Panc1 (cell line): ENCODE measurements around the gene RXFP4. TPM values are rescaled to one million over a fixed set of nuclear protein-coding genes. Genes with fewer than 3 reads are reported as not detected.

Experiments used
- ATAC-seq: fragments of 200-7000 bp; cut with Tn5 transposase; 2 replicates; pipeline ENCODE4 v1.9.1; 2020; ENCODE audit warnings: mild to moderate bottlenecking, moderate library complexity
- BruUV-seq: library from RNA; stranded (reverse); fragments of 400-500 nt; replicated peaks from 2 replicates; lab custom pipeline; 2021; lab: Mats Ljungman, UMichigan
- CTCF ChIA-PET: fragments of 300-600 bp; sonication (Branson Sonifier 250); formaldehyde crosslinking; loops from one replicate; lab custom pipeline; 2022; ENCODE audit warnings: antibody characterized with exemption; lab: Charles Lee
- POLR2A ChIA-PET: fragments of 300-600 bp; sonication (Branson Sonifier 250); formaldehyde crosslinking; loops from one replicate; lab custom pipeline; 2022; ENCODE audit warnings: antibody characterized with exemption; lab: Charles Lee
- DNase-seq: peaks from one replicate; pipeline ENCODE4 v3.0.0-alpha.2; 2010; ENCODE audit warnings: low read depth, low spot score
- H3K27ac ChIP-seq: 2 replicates; pipeline ENCODE4 v1.5.1; 2011; ENCODE audit warnings: mild to moderate bottlenecking, low read length, inconsistent platforms
- H3K27me3 ChIP-seq: fragments of 200-500 bp; sonication (Bioruptor generic); 2 replicates; pipeline ENCODE4 v1.6.0; 2014; ENCODE audit warnings: low read length, inconsistent platforms; ENCODE audit not compliant: control insufficient read depth, insufficient read depth
- H3K36me3 ChIP-seq: fragments of 200-500 bp; sonication (Bioruptor generic); 2 replicates; pipeline ENCODE4 v1.5.1; 2014; ENCODE audit warnings: inconsistent platforms, mild to moderate bottlenecking, low read length, moderate library complexity; ENCODE audit not compliant: control insufficient read depth, insufficient read depth
- H3K4me1 ChIP-seq: 2 replicates; pipeline ENCODE4 v1.5.1; 2011; ENCODE audit warnings: inconsistent platforms, mild to moderate bottlenecking, low read length, moderate library complexity; ENCODE audit not compliant: control insufficient read depth, insufficient read depth
- H3K4me3 ChIP-seq, 2 experiments: 2 replicates each; pipeline ENCODE4 v1.5.1; 2011 to 2012; ENCODE audit warnings: low read depth in 2 of 2, low read length in 2 of 2, mild to moderate bottlenecking in 2 of 2, inconsistent platforms in 1 of 2, moderate library complexity in 1 of 2
- H3K9me3 ChIP-seq: fragments of 200-500 bp; sonication (Bioruptor generic); 2 replicates; pipeline ENCODE4 v1.5.1; 2014; ENCODE audit warnings: low read depth, mild to moderate bottlenecking, inconsistent platforms, low read length, moderate library complexity; ENCODE audit not compliant: control insufficient read depth, insufficient read depth
- POLR2AphosphoS5 ChIP-seq: IDR thresholded peaks from 2 replicates; pipeline ENCODE4 v1.6.1; 2012; ENCODE audit warnings: mild to moderate bottlenecking, low read depth, low read length, moderate library complexity
- SIN3A ChIP-seq: IDR thresholded peaks from 2 replicates; pipeline ENCODE4 v1.6.1; 2012; ENCODE audit warnings: low read depth, mild to moderate bottlenecking, low read length, moderate library complexity, borderline replicate concordance; ENCODE audit not compliant: insufficient read depth
- TCF7L2 ChIP-seq: IDR thresholded peaks from 2 replicates; pipeline ENCODE4 v1.6.1; 2011; ENCODE audit warnings: mild to moderate bottlenecking, low read depth, low read length, inconsistent platforms
- in situ Hi-C: cut with HindIII; loops from 2 replicates; pipeline ENCODE4 v1.10.0; 2016; ENCODE audit warnings: low sequenced_read_pairs, low pct_unique_long_range_greater_than_20kb
- intact Hi-C: fragments of 100-400 bp; cut with micrococcal nuclease; formaldehyde crosslinking; loops from one replicate; pipeline ENCODE4 v1.10.0; 2022; ENCODE audit not compliant: unreplicated experiment
- total RNA-seq: library from RNA; stranded (reverse); gene quantifications from one replicate; pipeline ENCODE4 v1.2.1, GENCODE V29; 2021; ENCODE audit not compliant: unreplicated experiment
- TF ChIP-seq, protein P1 (sequence below): fragments of 450-650 bp; IDR thresholded peaks from 2 replicates; pipeline ENCODE4 v1.5.1; 2017; ENCODE audit warnings: mild to moderate bottlenecking
- TF ChIP-seq, protein P2 (sequence below), 2 experiments: IDR thresholded peaks; 2 replicates each; pipeline ENCODE4 v1.6.1; 2011 to 2012; ENCODE audit warnings: low read depth in 2 of 2, control low read depth in 1 of 2, low read length in 1 of 2, mild to moderate bottlenecking in 1 of 2, moderate library complexity in 1 of 2; ENCODE audit not compliant: insufficient read depth in 1 of 2

RXFP4 gene
- total RNA-seq, 1 experiment from 2014 or later = 8.0 TPM

DNA sequence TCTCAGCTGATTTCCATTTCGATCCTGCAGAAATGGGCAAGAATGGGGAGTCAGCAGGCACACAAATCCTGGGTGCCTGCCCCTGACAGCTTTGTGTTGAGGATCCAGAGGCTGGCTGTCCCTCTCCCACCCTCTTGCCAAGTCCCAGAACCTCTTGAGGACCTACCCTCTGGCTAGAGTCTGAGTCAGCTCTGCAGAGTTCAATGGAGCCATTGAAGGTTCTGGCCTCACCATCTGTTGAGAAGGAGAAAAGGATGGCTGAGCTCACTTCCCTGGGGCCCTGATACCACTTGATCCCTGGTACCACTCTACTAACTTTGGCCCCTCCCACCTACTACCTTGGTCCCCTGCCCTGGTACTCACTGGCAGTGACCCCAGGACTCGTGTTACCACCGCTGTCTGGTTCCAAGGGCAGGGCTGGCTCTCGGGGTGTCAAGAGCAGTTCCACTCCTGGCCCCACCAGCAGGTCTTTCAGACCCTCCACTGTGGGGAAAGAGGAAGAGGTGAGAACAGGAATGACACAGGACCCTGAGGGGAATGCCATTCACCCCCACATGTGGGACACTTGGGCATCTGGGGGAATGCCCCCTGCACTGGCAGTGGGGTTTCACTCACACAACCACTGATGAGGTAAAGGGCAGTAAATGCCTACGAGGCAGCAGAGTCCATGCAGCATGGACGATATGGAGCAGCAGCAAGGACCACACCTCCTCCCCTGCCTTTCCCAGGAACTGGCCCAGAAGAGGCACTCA, 10.5 kb downstream of the RXFP4 start:
- POLR2A ChIA-PET = no interaction called here

DNA sequence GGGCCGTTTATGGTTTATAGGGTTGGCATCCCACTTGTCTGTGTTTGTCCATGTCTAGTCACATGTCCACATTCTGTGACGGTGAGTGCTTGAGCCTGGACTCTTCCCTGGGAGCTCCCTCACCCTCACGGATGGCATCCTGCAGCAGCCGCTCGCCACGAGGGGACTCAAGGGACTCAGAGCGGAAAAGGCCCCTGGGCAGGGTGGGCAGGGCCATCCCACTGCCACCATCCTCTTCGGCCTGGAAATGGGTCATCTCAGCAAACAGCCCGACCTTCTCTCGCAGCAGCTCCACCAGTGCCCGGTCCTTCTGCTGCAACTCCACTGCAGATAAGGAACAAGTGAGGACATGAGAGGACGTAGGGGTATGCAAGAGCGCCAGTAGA, 11.1 kb downstream of the RXFP4 start:
- Histone ChIP-seq H3K27me3 (no peaks in the 10 kb centered on the region), H3K4me1 (peaks cover under 1% of the 10 kb centered on the region; the same call in 1 of the 2 replicates), H3K9me3 (no peaks in the 10 kb centered on the region), H3K36me3 (peaks cover 23% of the 10 kb centered on the region), H3K4me3 (no peak overlapping the region), H3K27ac (no peak overlapping the region)
- ChIA-PET CTCF (no interaction called here), POLR2A (interaction anchor here (0.7 kb wide), 1 partner anchor 12 kb away, joined by 5 read pairs; no protein-coding TSS in a partner anchor)
- intact Hi-C loops = no loop called here
- TF ChIP-seq, protein P1, sequence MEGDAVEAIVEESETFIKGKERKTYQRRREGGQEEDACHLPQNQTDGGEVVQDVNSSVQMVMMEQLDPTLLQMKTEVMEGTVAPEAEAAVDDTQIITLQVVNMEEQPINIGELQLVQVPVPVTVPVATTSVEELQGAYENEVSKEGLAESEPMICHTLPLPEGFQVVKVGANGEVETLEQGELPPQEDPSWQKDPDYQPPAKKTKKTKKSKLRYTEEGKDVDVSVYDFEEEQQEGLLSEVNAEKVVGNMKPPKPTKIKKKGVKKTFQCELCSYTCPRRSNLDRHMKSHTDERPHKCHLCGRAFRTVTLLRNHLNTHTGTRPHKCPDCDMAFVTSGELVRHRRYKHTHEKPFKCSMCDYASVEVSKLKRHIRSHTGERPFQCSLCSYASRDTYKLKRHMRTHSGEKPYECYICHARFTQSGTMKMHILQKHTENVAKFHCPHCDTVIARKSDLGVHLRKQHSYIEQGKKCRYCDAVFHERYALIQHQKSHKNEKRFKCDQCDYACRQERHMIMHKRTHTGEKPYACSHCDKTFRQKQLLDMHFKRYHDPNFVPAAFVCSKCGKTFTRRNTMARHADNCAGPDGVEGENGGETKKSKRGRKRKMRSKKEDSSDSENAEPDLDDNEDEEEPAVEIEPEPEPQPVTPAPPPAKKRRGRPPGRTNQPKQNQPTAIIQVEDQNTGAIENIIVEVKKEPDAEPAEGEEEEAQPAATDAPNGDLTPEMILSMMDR = no peak
- TF ChIP-seq TCF7L2 (no peak), POLR2AphosphoS5 (no peak), SIN3A (no peak)
- TF ChIP-seq, protein P2, sequence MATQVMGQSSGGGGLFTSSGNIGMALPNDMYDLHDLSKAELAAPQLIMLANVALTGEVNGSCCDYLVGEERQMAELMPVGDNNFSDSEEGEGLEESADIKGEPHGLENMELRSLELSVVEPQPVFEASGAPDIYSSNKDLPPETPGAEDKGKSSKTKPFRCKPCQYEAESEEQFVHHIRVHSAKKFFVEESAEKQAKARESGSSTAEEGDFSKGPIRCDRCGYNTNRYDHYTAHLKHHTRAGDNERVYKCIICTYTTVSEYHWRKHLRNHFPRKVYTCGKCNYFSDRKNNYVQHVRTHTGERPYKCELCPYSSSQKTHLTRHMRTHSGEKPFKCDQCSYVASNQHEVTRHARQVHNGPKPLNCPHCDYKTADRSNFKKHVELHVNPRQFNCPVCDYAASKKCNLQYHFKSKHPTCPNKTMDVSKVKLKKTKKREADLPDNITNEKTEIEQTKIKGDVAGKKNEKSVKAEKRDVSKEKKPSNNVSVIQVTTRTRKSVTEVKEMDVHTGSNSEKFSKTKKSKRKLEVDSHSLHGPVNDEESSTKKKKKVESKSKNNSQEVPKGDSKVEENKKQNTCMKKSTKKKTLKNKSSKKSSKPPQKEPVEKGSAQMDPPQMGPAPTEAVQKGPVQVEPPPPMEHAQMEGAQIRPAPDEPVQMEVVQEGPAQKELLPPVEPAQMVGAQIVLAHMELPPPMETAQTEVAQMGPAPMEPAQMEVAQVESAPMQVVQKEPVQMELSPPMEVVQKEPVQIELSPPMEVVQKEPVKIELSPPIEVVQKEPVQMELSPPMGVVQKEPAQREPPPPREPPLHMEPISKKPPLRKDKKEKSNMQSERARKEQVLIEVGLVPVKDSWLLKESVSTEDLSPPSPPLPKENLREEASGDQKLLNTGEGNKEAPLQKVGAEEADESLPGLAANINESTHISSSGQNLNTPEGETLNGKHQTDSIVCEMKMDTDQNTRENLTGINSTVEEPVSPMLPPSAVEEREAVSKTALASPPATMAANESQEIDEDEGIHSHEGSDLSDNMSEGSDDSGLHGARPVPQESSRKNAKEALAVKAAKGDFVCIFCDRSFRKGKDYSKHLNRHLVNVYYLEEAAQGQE (IDR thresholded peaks at IDR 0.05; ENCODE audit: insufficient read depth in 1 of 2, low read depth in 2 of 2, low read length in 1 of 2) = no peak
- ATAC-seq (no peak), DNase-seq (no peak)
- in situ Hi-C loops = no loop called here
- BruUV-seq = no TSS peak

More for the DNA sequence above, 10.5 kb downstream of the RXFP4 start:
- Histone ChIP-seq H3K36me3 (peaks cover 21% of the 10 kb centered on the region), H3K4me3 (no peak overlapping the region), H3K27ac (no peak overlapping the region), H3K4me1 (peaks cover 6% of the 10 kb centered on the region), H3K27me3 (no peaks in the 10 kb centered on the region), H3K9me3 (no peaks in the 10 kb centered on the region)
- BruUV-seq = no TSS peak
- ATAC-seq (no peak), DNase-seq (no peak)
- TF ChIP-seq SIN3A (no peak), TCF7L2 (no peak), POLR2AphosphoS5 (no peak)
- TF ChIP-seq, protein P2 (IDR thresholded peaks at IDR 0.05; ENCODE audit: insufficient read depth in 1 of 2, low read depth in 2 of 2, low read length in 1 of 2) = no peak
- TF ChIP-seq, protein P1 = no peak
- intact Hi-C loops = no loop called here
- CTCF ChIA-PET = no interaction called here
- in situ Hi-C loops = no loop called here
